ENCODE results near the gene FGR.

Gene FGR

DNA sequence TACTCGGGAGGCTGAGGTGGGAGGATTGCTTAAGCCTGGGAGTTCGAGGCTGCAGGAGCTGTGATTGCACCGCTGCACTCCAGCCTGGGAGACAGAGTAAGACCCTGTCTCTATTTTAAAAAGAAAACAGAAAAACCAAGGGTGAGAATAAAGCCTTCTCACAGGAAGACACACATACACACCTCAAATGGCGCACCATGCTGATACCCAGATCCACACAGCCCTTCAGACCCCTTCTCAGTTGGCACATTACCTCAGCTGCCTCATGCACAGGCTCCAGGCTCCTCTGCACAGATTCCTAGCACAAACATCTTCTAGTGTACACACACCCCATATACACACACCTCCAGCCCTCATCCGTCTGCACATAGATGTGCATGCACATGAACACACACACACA is 7.9 kb downstream of the FGR start:
- H3K4me3 ChIP-seq (ENCODE audit: low read depth, low read length): no peak overlapping the region
- TF ChIP-seq, protein P1, sequence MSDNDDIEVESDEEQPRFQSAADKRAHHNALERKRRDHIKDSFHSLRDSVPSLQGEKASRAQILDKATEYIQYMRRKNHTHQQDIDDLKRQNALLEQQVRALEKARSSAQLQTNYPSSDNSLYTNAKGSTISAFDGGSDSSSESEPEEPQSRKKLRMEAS (IDR thresholded peaks at IDR 0.05; ENCODE audit: low read depth, low read length): no peak
- TF ChIP-seq, protein P2, sequence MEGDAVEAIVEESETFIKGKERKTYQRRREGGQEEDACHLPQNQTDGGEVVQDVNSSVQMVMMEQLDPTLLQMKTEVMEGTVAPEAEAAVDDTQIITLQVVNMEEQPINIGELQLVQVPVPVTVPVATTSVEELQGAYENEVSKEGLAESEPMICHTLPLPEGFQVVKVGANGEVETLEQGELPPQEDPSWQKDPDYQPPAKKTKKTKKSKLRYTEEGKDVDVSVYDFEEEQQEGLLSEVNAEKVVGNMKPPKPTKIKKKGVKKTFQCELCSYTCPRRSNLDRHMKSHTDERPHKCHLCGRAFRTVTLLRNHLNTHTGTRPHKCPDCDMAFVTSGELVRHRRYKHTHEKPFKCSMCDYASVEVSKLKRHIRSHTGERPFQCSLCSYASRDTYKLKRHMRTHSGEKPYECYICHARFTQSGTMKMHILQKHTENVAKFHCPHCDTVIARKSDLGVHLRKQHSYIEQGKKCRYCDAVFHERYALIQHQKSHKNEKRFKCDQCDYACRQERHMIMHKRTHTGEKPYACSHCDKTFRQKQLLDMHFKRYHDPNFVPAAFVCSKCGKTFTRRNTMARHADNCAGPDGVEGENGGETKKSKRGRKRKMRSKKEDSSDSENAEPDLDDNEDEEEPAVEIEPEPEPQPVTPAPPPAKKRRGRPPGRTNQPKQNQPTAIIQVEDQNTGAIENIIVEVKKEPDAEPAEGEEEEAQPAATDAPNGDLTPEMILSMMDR (IDR thresholded peaks at IDR 0.05; ENCODE audit: low read depth, low read length): no peak
- TF ChIP-seq POLR2A (IDR thresholded peaks at IDR 0.05; ENCODE audit: extremely low read depth, insufficient read length): no peak
- no peak for TF ChIP-seq MYC (IDR thresholded peaks at IDR 0.05; ENCODE audit: low read depth, low read length)
- no peak for DNase-seq (ENCODE audit: low read depth)

DNA sequence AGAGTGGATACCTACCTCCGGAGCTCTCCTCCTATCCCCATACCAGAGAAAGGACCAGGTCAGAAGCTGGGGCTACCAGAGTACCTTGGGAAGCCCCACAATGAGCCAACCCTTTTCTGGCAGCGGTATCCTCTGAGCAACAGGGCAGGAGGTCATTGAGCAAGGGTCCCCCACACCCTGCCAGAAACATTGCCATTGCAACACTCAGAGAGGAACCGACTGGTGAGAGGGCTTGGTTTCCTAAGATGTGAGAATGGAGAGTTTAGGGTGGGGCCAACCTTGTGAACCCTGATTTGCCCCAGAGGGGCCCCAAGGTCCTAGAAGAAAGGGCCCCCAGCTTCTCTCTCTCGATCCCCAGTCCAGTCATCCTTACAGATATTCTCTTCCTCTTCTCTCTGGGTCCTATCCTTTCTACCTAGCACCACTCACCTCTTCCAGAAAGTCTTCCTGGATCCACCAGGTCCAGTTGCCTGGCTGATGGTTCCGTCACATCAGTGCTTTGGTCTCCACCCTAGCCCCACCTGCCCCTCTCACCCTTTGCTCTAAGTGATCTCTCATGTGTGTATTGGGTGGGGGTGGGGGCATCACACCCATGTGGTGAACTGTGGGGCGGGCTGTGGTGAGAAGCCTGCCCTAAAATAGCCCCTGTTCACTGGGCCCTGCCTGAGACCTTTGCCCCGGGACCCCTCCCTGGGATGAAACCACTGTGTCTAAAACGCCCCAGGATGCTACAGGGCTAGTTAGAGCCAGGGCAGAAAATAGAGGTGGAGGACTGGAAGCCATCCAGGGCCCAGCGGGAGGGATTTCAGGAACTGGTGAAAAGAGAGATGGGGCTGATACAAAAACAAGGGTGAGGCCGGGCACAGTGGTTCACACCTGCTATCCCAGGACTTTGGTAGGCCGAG is 8.7 kb downstream of the FGR start:
- TF ChIP-seq MYC (IDR thresholded peaks at IDR 0.05; ENCODE audit: low read depth, low read length): no peak
- TF ChIP-seq, protein P1 (IDR thresholded peaks at IDR 0.05; ENCODE audit: low read depth, low read length): no peak
- TF ChIP-seq POLR2A (IDR thresholded peaks at IDR 0.05; ENCODE audit: extremely low read depth, insufficient read length): no peak
- TF ChIP-seq, protein P2 (IDR thresholded peaks at IDR 0.05; ENCODE audit: low read depth, low read length): no peak
- H3K4me3 ChIP-seq (ENCODE audit: low read depth, low read length): no peak overlapping the region
- peak; percentile 87 for DNase-seq (ENCODE audit: low read depth)

DNA sequence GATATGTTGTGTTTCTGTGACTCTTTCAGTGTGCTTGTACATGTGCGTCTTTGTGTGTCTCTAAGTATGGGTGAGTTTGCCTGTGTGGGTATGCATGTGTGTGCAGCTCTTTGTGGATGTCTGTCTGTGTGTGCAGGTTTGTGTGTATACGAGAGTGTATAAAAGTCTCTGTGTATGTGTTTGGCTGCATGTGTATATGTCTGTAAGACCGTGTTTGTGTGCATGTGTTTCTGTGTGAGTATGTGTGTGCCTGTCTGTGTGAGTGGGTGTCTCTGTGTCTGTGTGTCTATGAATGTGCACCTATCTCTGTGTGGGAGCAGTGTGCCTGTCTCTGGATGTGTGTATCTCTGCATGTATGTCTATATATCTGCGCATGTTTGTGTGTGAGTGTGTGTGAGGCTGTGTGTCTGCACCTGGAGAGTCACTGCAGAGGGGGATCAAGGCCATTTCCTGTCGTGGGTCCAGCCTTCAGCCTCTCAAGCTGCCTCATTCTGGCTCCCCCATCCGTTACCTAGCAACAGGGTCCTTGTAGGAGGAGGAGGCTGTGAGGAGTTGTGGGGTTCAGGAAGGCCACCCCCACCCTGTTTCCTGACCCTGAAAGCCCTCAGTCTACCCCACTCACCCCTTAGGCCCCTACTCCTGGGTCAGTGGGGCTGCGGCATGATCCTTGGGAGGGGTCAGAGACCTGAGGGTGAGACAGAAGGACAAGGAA is 10.4 kb downstream of the FGR start:
- DNase-seq (ENCODE audit: low read depth): no peak
- no peak overlapping the region for H3K4me3 ChIP-seq (ENCODE audit: low read depth, low read length)
- TF ChIP-seq, protein P2 (IDR thresholded peaks at IDR 0.05; ENCODE audit: low read depth, low read length): no peak
- TF ChIP-seq MYC (IDR thresholded peaks at IDR 0.05; ENCODE audit: low read depth, low read length) (no peak), POLR2A (IDR thresholded peaks at IDR 0.05; ENCODE audit: extremely low read depth, insufficient read length) (no peak)

DNA sequence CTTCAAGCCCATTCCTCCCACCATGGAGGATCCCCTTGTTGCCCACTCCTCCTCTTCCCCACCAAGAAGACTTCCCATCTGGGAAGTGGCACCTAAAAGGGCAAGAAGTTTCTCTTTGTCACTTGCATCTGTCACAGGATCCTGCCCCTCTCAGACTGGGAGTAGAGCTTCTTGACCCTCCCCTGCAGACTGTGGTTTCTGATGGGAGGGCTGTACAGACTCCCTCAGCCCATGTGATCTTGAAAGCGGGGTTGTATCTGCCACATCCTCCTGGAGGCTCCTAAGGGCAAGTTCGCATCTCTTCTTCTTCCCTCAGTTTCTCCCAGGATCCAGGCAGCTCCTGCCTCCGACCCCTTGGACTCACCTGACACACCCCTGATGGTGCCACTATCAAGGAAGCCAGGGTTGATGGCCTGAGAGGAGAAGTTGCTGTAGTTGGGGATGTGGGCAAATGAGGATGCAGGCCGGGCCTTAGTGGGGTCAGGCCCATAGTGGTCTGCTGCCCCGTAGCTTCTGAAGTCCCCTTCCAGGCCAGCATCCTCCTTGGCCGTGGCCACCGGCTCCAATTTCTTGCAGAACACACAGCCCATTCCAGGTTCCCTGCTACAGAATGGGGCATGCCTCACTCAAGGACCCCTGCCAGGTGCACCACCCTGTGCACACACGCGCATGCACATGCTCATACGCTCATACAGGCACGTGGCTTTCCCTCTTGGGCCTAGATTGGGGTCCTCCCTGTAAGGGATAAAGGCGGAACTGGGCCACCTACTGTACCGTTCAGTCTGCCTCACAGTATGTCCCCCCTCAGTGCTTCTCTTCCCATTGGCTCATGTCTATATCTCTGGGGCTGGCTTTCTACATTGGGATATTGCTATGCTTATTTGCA is 11.4 kb downstream of the FGR start:
- peak; percentile 70 for DNase-seq (ENCODE audit: low read depth)
- no peak overlapping the region for H3K4me3 ChIP-seq (ENCODE audit: low read depth, low read length)
- TF ChIP-seq, protein P1 (IDR thresholded peaks at IDR 0.05; ENCODE audit: low read depth, low read length): 0 out of 2 replicates have a peak, but pooled peaks have one; percentile 30
- 0 out of 2 replicates have a peak, but pooled peaks have one; percentile 13 for TF ChIP-seq MYC (IDR thresholded peaks at IDR 0.05; ENCODE audit: low read depth, low read length)
- TF ChIP-seq, protein P2 (IDR thresholded peaks at IDR 0.05; ENCODE audit: low read depth, low read length): no peak
- no peak for TF ChIP-seq POLR2A (IDR thresholded peaks at IDR 0.05; ENCODE audit: extremely low read depth, insufficient read length)

DNA sequence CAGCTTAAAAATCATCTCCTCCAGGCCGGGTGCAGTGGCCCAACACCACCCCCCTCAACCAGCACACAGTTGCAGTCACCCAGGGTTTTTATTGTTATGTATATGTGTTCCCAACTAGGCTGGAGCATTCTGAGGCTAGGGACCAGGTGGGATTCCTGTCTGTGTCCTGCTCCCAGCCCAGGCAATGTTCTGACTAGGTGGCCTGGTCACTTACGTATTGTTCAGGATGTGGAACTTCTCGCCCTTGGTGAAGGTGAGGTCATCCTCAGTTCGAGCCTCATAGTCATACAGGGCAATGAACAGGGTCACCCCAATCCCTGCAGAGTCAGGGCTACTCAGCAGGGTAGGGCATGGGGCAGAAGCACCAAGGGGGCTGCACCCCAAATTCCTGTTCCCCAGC is 12.2 kb downstream of the FGR start:
- no peak for DNase-seq (ENCODE audit: low read depth)
- no peak overlapping the region for H3K4me3 ChIP-seq (ENCODE audit: low read depth, low read length)
- TF ChIP-seq, protein P1 (IDR thresholded peaks at IDR 0.05; ENCODE audit: low read depth, low read length): no peak

Measured in NB4 (cell line).